Stimulated activated naive CD8-positive, alpha-beta T cell treated with anti-CD3 and anti-CD28 coated beads, Interleukin-15, amount 100 ng/mL, for 72 hours (primary cell): Measurements from ENCODE around the gene LDB3.
A peak's percentile ranks its signal among the peaks of the same experiment; 100 is the strongest.

Source experiments
- ATAC-seq: fragments of 150-1000 bp; cut with Tn5 transposase; 2 replicates; pipeline ENCODE4 v1.10.0; 2021; ENCODE audit warnings: mild to moderate bottlenecking, moderate library complexity
- DNase-seq, 2 donors: peaks; one replicate each; pipeline ENCODE4 v3.0.0; 2021 to 2022
- H3K27ac Mint-ChIP-seq, 2 donors: one replicate each; pipeline ENCODE4 v1.8.0; 2022; ENCODE audit warnings: mild to moderate bottlenecking in 2 of 2, mixed read lengths in 2 of 2, moderate library complexity in 2 of 2
- H3K27me3 Mint-ChIP-seq: one replicate; pipeline ENCODE4 v1.8.0; 2022; ENCODE audit warnings: mixed read lengths
- H3K4me1 Mint-ChIP-seq: one replicate; pipeline ENCODE4 v1.8.0; 2022; ENCODE audit warnings: mild to moderate bottlenecking, mixed read lengths
- H3K4me3 Mint-ChIP-seq, 2 donors: one replicate each; pipeline ENCODE4 v1.8.0; 2022; ENCODE audit warnings: mild to moderate bottlenecking in 2 of 2, mixed read lengths in 2 of 2, moderate library complexity in 1 of 2
- H3K9me3 Mint-ChIP-seq, 2 donors: one replicate each; pipeline ENCODE4 v1.8.0; 2022; ENCODE audit warnings: mixed read lengths in 2 of 2

Gene LDB3

GRCh38 chr10:86647773-86648703 is 20.3 kb upstream of the LDB3 start:
- no peaks in the 10 kb centered on the region for H3K27me3 Mint-ChIP-seq
- H3K27ac Mint-ChIP-seq = no peak overlapping the region
- H3K4me1 Mint-ChIP-seq = peaks cover 20% of the 10 kb centered on the region
- no peak overlapping the region for H3K4me3 Mint-ChIP-seq
- H3K9me3 Mint-ChIP-seq = no peaks in the 10 kb centered on the region
- ATAC-seq (no peak), DNase-seq (no peak)

- DNase-seq = no peak
- Mint-ChIP-seq H3K27me3 (no peaks in the 10 kb centered on the region), H3K27ac (no peak overlapping the region), H3K4me3 (no peak overlapping the region), H3K9me3 (no peaks in the 10 kb centered on the region), H3K4me1 (peaks cover 12% of the 10 kb centered on the region)
- no peak for ATAC-seq
These were observed 19.4 kb upstream of the LDB3 start for GRCh38 chr10:86648704-86649427.

GRCh38 chr10:86649471-86650150 is 18.7 kb upstream of the LDB3 start:
- no peaks in the 10 kb centered on the region for H3K9me3 Mint-ChIP-seq
- ATAC-seq = no peak
- no peak overlapping the region for H3K4me3 Mint-ChIP-seq
- peaks cover 4% of the 10 kb centered on the region for H3K4me1 Mint-ChIP-seq
- H3K27me3 Mint-ChIP-seq = no peaks in the 10 kb centered on the region
- H3K27ac Mint-ChIP-seq = no peak overlapping the region
- DNase-seq = peak in 1 of 2 donors; percentile 8

GRCh38 chr10:86650151-86650550 is 18.2 kb upstream of the LDB3 start:
- DNase-seq (no peak), ATAC-seq (no peak)
- Mint-ChIP-seq H3K27me3 (no peaks in the 10 kb centered on the region), H3K27ac (no peak overlapping the region), H3K4me1 (no peaks in the 10 kb centered on the region), H3K9me3 (no peaks in the 10 kb centered on the region), H3K4me3 (no peak overlapping the region)

GRCh38 chr10:86651021-86651471 is 17.3 kb upstream of the LDB3 start:
- Mint-ChIP-seq H3K4me3 (no peak overlapping the region), H3K27me3 (no peaks in the 10 kb centered on the region), H3K27ac (no peak overlapping the region), H3K9me3 (no peaks in the 10 kb centered on the region), H3K4me1 (no peaks in the 10 kb centered on the region)
- DNase-seq (no peak), ATAC-seq (no peak)

- H3K9me3 Mint-ChIP-seq = no peaks in the 10 kb centered on the region
- peak overlapping the region in 1 of 2 donors; percentile 45 for H3K27ac Mint-ChIP-seq
- H3K4me1 Mint-ChIP-seq = no peaks in the 10 kb centered on the region
- no peaks in the 10 kb centered on the region for H3K27me3 Mint-ChIP-seq
- DNase-seq (no peak), ATAC-seq (no peak)
- H3K4me3 Mint-ChIP-seq = no peak overlapping the region
These were observed 16.5 kb upstream of the LDB3 start for GRCh38 chr10:86651631-86652331.

- ATAC-seq (no peak), DNase-seq (no peak)
- Mint-ChIP-seq H3K27me3 (no peaks in the 10 kb centered on the region), H3K4me3 (no peak overlapping the region), H3K9me3 (no peaks in the 10 kb centered on the region), H3K27ac (no peak overlapping the region), H3K4me1 (no peaks in the 10 kb centered on the region)
These were observed 15.7 kb upstream of the LDB3 start for GRCh38 chr10:86652361-86653202.

- Mint-ChIP-seq H3K27ac (no peak overlapping the region), H3K4me1 (no peaks in the 10 kb centered on the region), H3K27me3 (no peaks in the 10 kb centered on the region), H3K4me3 (no peak overlapping the region), H3K9me3 (no peaks in the 10 kb centered on the region)
- ATAC-seq (no peak), DNase-seq (no peak)
These were observed 14.9 kb upstream of the LDB3 start for GRCh38 chr10:86653379-86653778.

- Mint-ChIP-seq H3K4me1 (no peaks in the 10 kb centered on the region), H3K9me3 (no peaks in the 10 kb centered on the region), H3K27ac (no peak overlapping the region), H3K4me3 (no peak overlapping the region), H3K27me3 (no peaks in the 10 kb centered on the region)
- DNase-seq (no peak), ATAC-seq (no peak)
These were observed 14.3 kb upstream of the LDB3 start for GRCh38 chr10:86653987-86654386.

- H3K4me1 Mint-ChIP-seq = no peaks in the 10 kb centered on the region
- H3K4me3 Mint-ChIP-seq = no peak within 1 kb of the TSS
- no peaks in the 10 kb centered on the region for H3K27me3 Mint-ChIP-seq
- ATAC-seq (no peak), DNase-seq (no peak)
- H3K27ac Mint-ChIP-seq = no peak within 1 kb of the TSS
- no peaks in the 10 kb centered on the region for H3K9me3 Mint-ChIP-seq
These were observed 13.7 kb upstream of the LDB3 start, which contains the start of gene OPN4 for GRCh38 chr10:86654411-86655172. Gene OPN4 (plus strand): TSS chr10:86654547. CDS start chr10:86654784, 237 bp downstream.

GRCh38 chr10:86655173-86655540 is 13.2 kb upstream of the LDB3 start:
- H3K9me3 Mint-ChIP-seq = no peaks in the 10 kb centered on the region
- no peak for ATAC-seq
- no peak for DNase-seq
- H3K4me1 Mint-ChIP-seq = no peaks in the 10 kb centered on the region
- no peak overlapping the region for H3K4me3 Mint-ChIP-seq
- no peak overlapping the region for H3K27ac Mint-ChIP-seq
- H3K27me3 Mint-ChIP-seq = no peaks in the 10 kb centered on the region

- ATAC-seq (no peak), DNase-seq (no peak)
- H3K4me1 Mint-ChIP-seq = no peaks in the 10 kb centered on the region
- H3K9me3 Mint-ChIP-seq = no peaks in the 10 kb centered on the region
- H3K4me3 Mint-ChIP-seq = no peak overlapping the region
- no peaks in the 10 kb centered on the region for H3K27me3 Mint-ChIP-seq
- peak overlapping the region in 1 of 2 donors; percentile 5 for H3K27ac Mint-ChIP-seq
These were observed 12.7 kb upstream of the LDB3 start for GRCh38 chr10:86655596-86655995.

GRCh38 chr10:86657011-86657395 is 11.3 kb upstream of the LDB3 start:
- DNase-seq (no peak), ATAC-seq (no peak)
- peak overlapping the region in 1 of 2 donors; percentile 42 for H3K27ac Mint-ChIP-seq
- H3K9me3 Mint-ChIP-seq = no peaks in the 10 kb centered on the region
- no peak overlapping the region for H3K4me3 Mint-ChIP-seq
- H3K4me1 Mint-ChIP-seq = no peaks in the 10 kb centered on the region
- H3K27me3 Mint-ChIP-seq = no peaks in the 10 kb centered on the region
